ENCODE data around the gene TMTC2.

DNA sequence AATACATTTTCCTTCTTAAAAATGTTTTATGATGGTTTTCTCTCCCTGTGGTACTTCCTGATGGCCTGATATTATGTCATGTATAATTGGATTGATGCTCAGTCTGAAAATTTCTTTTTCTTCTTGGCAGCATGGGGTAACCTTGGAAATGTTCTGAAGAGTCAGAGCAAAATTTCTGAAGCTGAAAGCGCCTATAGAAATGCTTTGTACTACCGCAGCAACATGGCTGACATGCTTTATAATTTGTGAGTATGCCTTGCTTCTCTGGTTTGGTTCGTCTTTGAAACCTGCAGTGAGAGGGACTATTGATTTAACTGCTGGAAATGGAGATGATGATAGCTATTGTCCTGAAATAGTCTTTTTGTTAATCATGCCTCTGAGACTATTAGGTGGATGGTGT lies 243.6 kb downstream of the TMTC2 start:
- TF ChIP-seq, protein P1, sequence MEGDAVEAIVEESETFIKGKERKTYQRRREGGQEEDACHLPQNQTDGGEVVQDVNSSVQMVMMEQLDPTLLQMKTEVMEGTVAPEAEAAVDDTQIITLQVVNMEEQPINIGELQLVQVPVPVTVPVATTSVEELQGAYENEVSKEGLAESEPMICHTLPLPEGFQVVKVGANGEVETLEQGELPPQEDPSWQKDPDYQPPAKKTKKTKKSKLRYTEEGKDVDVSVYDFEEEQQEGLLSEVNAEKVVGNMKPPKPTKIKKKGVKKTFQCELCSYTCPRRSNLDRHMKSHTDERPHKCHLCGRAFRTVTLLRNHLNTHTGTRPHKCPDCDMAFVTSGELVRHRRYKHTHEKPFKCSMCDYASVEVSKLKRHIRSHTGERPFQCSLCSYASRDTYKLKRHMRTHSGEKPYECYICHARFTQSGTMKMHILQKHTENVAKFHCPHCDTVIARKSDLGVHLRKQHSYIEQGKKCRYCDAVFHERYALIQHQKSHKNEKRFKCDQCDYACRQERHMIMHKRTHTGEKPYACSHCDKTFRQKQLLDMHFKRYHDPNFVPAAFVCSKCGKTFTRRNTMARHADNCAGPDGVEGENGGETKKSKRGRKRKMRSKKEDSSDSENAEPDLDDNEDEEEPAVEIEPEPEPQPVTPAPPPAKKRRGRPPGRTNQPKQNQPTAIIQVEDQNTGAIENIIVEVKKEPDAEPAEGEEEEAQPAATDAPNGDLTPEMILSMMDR (IDR thresholded peaks at IDR 0.05), result no peak
- TF ChIP-seq EZH2 (IDR thresholded peaks at IDR 0.05; ENCODE audit: borderline replicate concordance, insufficient read depth, low read depth, low read length, poor library complexity, severe bottlenecking), result no peak

Measured in B cell (primary cell).